HAP-1 (cell line): ENCODE data around the gene LSS.
"Not testable (repeated sequence)": the region's sequence is repeated elsewhere in the genome, so short reads cannot be mapped to it uniquely, and the experiment has no call there.

Source experiments
- DNase-seq, 2 experiments: peaks; one replicate each; pipeline ENCODE4 v3.0.0-alpha.2; 2016 to 2020; ENCODE audit warnings: low spot score in 2 of 2
- H3K27me3 ChIP-seq: fragments of 250-450 bp; sonication (Bioruptor Pico); 2 replicates; pipeline ENCODE4 v1.5.1; 2020; ENCODE audit warnings: low read depth, mild to moderate bottlenecking, moderate library complexity
- H3K36me3 ChIP-seq: fragments of 250-450 bp; sonication (Bioruptor Pico); replicated peaks from 2 replicates; pipeline ENCODE4 v1.5.1; 2020; ENCODE audit warnings: mild to moderate bottlenecking
- H3K4me1 ChIP-seq: fragments of 250-450 bp; sonication (Bioruptor Pico); 2 replicates; pipeline ENCODE4 v1.5.1; 2020; ENCODE audit warnings: mild to moderate bottlenecking
- H3K4me3 ChIP-seq: fragments of 250-450 bp; sonication (Bioruptor Pico); 2 replicates; pipeline ENCODE4 v1.5.1; 2020; ENCODE audit warnings: mild to moderate bottlenecking, moderate library complexity
- H3K9me3 ChIP-seq: fragments of 250-450 bp; sonication (Bioruptor Pico); 2 replicates; pipeline ENCODE4 v1.5.1; 2020; ENCODE audit warnings: mild to moderate bottlenecking, moderate library complexity
- in situ Hi-C: fragments of 300-500 bp; cut with MboI; formaldehyde crosslinking; loops from 3 replicates; pipeline ENCODE4 v1.14.3; 2020; ENCODE audit warnings: low sequenced_read_pairs, inconsistent platforms, mixed read lengths

LSS gene

GRCh38 chr21:46234436-46234950, 5.9 kb upstream of the LSS start:
- Histone ChIP-seq H3K9me3 (peaks cover 13% of the 10 kb centered on the region), H3K27me3 (no peaks in the 10 kb centered on the region), H3K4me1 (peaks cover 7% of the 10 kb centered on the region), H3K4me3 (no peak overlapping the region), H3K36me3 (peaks cover 76% of the 10 kb centered on the region)
- no peak for DNase-seq
- in situ Hi-C loops: no loop called here

DNA sequence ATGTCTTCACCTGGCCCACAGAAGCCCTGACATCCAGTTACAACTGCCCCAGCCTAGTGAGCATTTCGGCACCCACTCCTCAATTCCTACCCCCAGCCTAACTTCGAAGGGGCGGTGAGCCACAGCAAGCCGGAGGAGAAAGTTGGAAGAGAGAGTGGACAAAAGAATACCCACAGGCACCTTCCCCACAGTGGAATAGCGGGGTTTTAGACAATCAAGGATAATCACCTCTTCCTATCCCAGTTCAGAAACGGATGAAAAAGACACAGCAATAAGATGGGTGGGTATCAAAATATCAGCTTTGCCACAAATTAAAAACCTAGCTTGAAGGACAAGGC, 1.3 kb upstream of the LSS start:
- Histone ChIP-seq H3K36me3 (peaks cover 50% of the 10 kb centered on the region), H3K4me3 (peak overlapping the region; percentile 46), H3K27me3 (no peaks in the 10 kb centered on the region), H3K9me3 (peaks cover 13% of the 10 kb centered on the region), H3K4me1 (peaks cover 11% of the 10 kb centered on the region)
- in situ Hi-C loops: no loop called here
- DNase-seq: no peak

GRCh38 chr21:46229133-46229922, 754 bp upstream of the LSS start:
- Histone ChIP-seq H3K4me3 (peak overlapping the region; percentile 46), H3K36me3 (peaks cover 44% of the 10 kb centered on the region), H3K4me1 (peaks cover 11% of the 10 kb centered on the region), H3K9me3 (peaks cover 13% of the 10 kb centered on the region), H3K27me3 (no peaks in the 10 kb centered on the region)
- DNase-seq: peak; percentile 38 to 74
- in situ Hi-C loops: no loop called here

GRCh38 chr21:46227811-46228344, 696 bp downstream of the LSS start:
- Histone ChIP-seq H3K4me1 (peaks cover 11% of the 10 kb centered on the region), H3K4me3 (peak overlapping the region; percentile 77), H3K36me3 (peaks cover 34% of the 10 kb centered on the region), H3K9me3 (peaks cover 11% of the 10 kb centered on the region), H3K27me3 (no peaks in the 10 kb centered on the region)
- in situ Hi-C loops: no loop called here
- peak in 1 of 2 experiments; percentile 36 for DNase-seq

- in situ Hi-C loops: no loop called here
- peaks cover 3% of the 10 kb centered on the region; the same call in 1 of the 2 replicates for H3K9me3 ChIP-seq
- peak; percentile 20 to 30 for DNase-seq
- peaks cover 11% of the 10 kb centered on the region for H3K4me1 ChIP-seq
- H3K36me3 ChIP-seq: peaks cover 36% of the 10 kb centered on the region
- no peaks in the 10 kb centered on the region for H3K27me3 ChIP-seq
- peak overlapping the region; percentile 77 for H3K4me3 ChIP-seq
Observed at GRCh38 chr21:46226920-46227599, 1.5 kb downstream of the LSS start.

DNA sequence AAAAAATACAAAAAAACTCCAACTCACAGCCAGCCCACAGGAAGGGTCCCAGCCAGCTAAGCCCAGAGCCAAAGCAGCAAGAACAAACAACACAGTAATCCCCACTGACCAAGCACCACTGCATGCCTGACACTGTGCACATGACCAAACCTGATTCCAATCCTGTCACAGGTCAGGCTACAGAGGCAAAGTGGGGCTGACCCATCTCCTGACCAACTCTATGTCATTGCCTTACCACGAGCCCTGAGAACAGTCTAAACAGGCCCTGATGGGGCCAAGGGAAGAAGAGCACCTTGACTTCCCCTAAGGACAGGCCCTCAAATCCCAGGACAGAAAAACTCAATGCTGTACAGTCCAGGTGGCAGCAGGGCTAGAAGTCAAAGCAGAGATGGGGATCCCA, 2.4 kb downstream of the LSS start:
- Histone ChIP-seq H3K27me3 (no peaks in the 10 kb centered on the region), H3K36me3 (peaks cover 36% of the 10 kb centered on the region), H3K4me3 (no peak overlapping the region), H3K9me3 (peaks cover 2% of the 10 kb centered on the region; the same call in 1 of the 2 replicates), H3K4me1 (peaks cover 11% of the 10 kb centered on the region)
- in situ Hi-C loops: no loop called here
- DNase-seq: no peak

- H3K4me3 ChIP-seq, in situ Hi-C loops, H3K9me3 ChIP-seq, H3K27me3 ChIP-seq, H3K4me1 ChIP-seq, DNase-seq: not testable (repeated sequence)
- peaks cover 36% of the 10 kb centered on the region for H3K36me3 ChIP-seq
Observed at GRCh38 chr21:46223661-46224060, 4.9 kb downstream of the LSS start.

GRCh38 chr21:46223217-46223616, 5.4 kb downstream of the LSS start:
- Histone ChIP-seq H3K4me3 (no peak overlapping the region), H3K4me1 (peaks cover 4% of the 10 kb centered on the region; the same call in 1 of the 2 replicates), H3K36me3 (peaks cover 36% of the 10 kb centered on the region), H3K9me3 (no peaks in the 10 kb centered on the region; the same call in 1 of the 2 replicates), H3K27me3 (no peaks in the 10 kb centered on the region)
- in situ Hi-C loops: no loop called here
- no peak for DNase-seq

GRCh38 chr21:46222436-46223116, 6.0 kb downstream of the LSS start:
- no peak for DNase-seq
- H3K4me1 ChIP-seq: peaks cover 4% of the 10 kb centered on the region; the same call in 1 of the 2 replicates
- H3K27me3 ChIP-seq: no peaks in the 10 kb centered on the region
- no peaks in the 10 kb centered on the region; the same call in 1 of the 2 replicates for H3K9me3 ChIP-seq
- no peak overlapping the region for H3K4me3 ChIP-seq
- in situ Hi-C loops: no loop called here
- H3K36me3 ChIP-seq: peaks cover 36% of the 10 kb centered on the region

DNA sequence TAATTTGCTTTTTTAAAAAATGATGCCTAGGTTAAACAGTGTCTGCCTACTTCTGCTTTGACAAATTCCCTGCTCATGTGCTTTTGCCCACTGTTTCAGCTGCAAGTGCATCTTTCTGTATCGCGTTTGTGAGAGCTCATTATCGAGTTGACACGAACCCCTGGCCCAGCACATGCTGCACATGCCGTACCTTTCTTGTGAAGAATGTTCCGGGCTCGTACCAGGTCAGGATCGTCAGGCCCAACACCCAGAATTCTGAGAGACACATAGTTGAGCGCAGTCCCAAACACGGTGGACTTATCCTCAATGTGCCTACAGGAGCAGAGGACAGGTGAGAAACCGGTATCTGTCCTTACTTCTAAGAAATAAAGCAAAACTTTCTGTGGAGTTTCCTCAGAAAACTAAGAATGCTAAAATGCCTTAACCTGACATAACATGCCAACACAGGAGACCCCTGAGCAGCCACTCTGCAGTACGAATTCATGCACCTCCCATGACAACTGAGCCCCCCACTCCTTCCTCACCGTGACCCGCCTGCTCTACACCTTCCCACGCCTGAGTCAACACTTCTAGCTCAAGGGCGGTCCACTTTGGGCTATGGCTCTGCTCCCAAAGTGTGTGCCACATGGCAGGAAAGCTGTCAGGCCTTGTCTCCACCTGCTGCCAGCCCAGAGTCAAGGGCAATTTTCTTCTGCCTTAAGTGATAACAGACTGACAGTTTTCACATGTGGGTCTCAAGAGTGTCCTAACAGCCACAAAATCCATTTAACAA, 6.7 kb downstream of the LSS start:
- H3K4me3 ChIP-seq: no peak overlapping the region
- peaks cover 36% of the 10 kb centered on the region for H3K36me3 ChIP-seq
- no peaks in the 10 kb centered on the region for H3K27me3 ChIP-seq
- no peaks in the 10 kb centered on the region for H3K4me1 ChIP-seq
- no peaks in the 10 kb centered on the region; the same call in 1 of the 2 replicates for H3K9me3 ChIP-seq
- in situ Hi-C loops: no loop called here
- peak in 1 of 2 experiments; percentile 5 for DNase-seq

DNA sequence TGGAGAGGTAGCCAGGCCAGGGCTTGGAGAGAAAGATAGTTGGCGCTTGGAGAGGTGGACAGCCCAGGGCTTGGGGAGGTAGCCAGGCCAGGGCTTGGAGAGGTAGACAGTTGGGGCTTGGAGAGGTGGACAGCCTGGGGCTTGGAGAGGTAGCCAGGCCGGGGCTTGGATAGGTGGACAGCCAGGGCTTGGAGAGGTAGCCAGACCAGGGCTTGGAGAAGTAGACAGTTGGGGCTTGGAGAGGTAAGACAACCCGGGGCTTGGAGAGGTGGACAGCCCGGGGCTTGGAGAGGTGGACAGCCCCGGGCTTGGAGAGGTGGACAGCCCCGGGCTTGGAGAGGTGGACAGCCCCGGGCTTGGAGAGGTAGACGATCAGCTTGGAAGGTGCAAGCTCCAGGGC, 7.7 kb downstream of the LSS start:
- peaks cover 36% of the 10 kb centered on the region for H3K36me3 ChIP-seq
- peak in 1 of 2 experiments; percentile 5 for DNase-seq
- H3K9me3 ChIP-seq: no peaks in the 10 kb centered on the region; the same call in 1 of the 2 replicates

DNA sequence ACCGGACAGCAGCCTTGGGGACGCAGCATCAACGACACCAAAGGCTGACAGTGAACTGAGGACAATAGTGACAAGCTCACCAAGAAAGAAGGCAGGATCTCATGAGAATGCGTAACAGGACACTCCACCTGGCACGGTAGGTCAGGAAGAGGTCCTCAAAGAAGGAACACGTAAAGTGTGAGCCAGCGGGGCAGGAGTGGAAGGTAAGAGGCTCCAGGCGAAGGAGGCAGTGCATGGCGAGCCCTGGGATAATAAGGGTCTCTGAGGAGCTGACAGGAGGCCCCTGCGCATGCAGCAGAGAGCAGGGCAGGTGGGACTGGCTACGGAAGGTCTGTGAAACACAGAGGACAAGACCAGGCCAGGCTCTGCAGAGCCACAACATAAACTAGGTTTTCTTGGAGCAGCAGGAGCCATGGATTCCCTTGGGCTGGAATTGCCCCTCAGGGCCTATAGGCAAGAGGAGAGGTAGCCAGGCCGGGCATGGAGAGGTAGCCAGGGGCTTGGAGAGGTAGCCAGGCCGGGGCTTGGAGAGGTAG, 8.2 kb downstream of the LSS start:
- no peaks in the 10 kb centered on the region; the same call in 1 of the 2 replicates for H3K9me3 ChIP-seq
- no peaks in the 10 kb centered on the region for H3K27me3 ChIP-seq
- no peak overlapping the region for H3K4me3 ChIP-seq
- in situ Hi-C loops: no loop called here
- peaks cover 36% of the 10 kb centered on the region for H3K36me3 ChIP-seq
- H3K4me1 ChIP-seq: no peaks in the 10 kb centered on the region
- peak in 1 of 2 experiments; percentile 5 for DNase-seq

More for the DNA sequence above, 7.7 kb downstream of the LSS start:
- in situ Hi-C loops: no loop called here
- Histone ChIP-seq H3K27me3 (no peaks in the 10 kb centered on the region), H3K4me1 (no peaks in the 10 kb centered on the region), H3K4me3 (no peak overlapping the region)
